Activated CD4-positive, alpha-beta T cell treated with anti-CD3 and anti-CD28 coated beads, Interleukin-2, amount 10 ng/mL, durations not matched to agents 7 days and 5 days (primary cell): ENCODE results near the gene ANKHD1. TPM values are rescaled to one million over a fixed set of nuclear protein-coding genes. Genes with fewer than 3 reads are reported as not detected.

Source experiments
- CTCF ChIA-PET: fragments of 350-600 bp; sonication (Branson Sonifier 250); formaldehyde crosslinking; loops from one replicate; lab custom pipeline; 2021; ENCODE audit warnings: antibody characterized with exemption; lab: Charles Lee
- POLR2A ChIA-PET: fragments of 350-600 bp; sonication (Branson Sonifier 250); formaldehyde crosslinking; loops from one replicate; lab custom pipeline; 2021; ENCODE audit warnings: antibody characterized with exemption; lab: Charles Lee
- DNase-seq: peaks from one replicate; pipeline ENCODE4 v3.0.0-alpha.2; 2020
- H3K27ac Mint-ChIP-seq: one replicate; pipeline ENCODE4 v1.8.0; 2021; ENCODE audit warnings: mild to moderate bottlenecking, moderate library complexity, mixed read lengths
- H3K27me3 Mint-ChIP-seq: one replicate; pipeline ENCODE4 v1.8.0; 2021; ENCODE audit warnings: mixed read lengths
- H3K36me3 Mint-ChIP-seq: one replicate; pipeline ENCODE4 v1.8.0; 2021; ENCODE audit warnings: low read depth, mixed read lengths
- H3K4me1 Mint-ChIP-seq: one replicate; pipeline ENCODE4 v1.8.0; 2021; ENCODE audit warnings: mixed read lengths
- H3K4me3 Mint-ChIP-seq: one replicate; pipeline ENCODE4 v1.8.0; 2021; ENCODE audit warnings: mild to moderate bottlenecking, moderate library complexity, mixed read lengths
- H3K9me3 Mint-ChIP-seq: one replicate; pipeline ENCODE4 v1.8.0; 2021; ENCODE audit warnings: mixed read lengths
- total RNA-seq, 2 experiments: library from RNA; stranded (reverse); gene quantifications; one replicate each; pipeline ENCODE4 v1.2.3, GENCODE V29; 2021

Gene ANKHD1
- total RNA-seq, 2 experiments from 2014 or later = 118 TPM

GRCh38 chr5:140513124-140513523 lies 111.5 kb downstream of the ANKHD1 start:
- H3K27ac Mint-ChIP-seq = no peak overlapping the region
- no peak for DNase-seq
- POLR2A ChIA-PET = no interaction called here
- H3K27me3 Mint-ChIP-seq = no peaks in the 10 kb centered on the region
- H3K36me3 Mint-ChIP-seq = peaks cover 56% of the 10 kb centered on the region
- H3K4me1 Mint-ChIP-seq = no peaks in the 10 kb centered on the region
- no peak overlapping the region for H3K4me3 Mint-ChIP-seq
- CTCF ChIA-PET = interaction anchor here (1.0 to 1.6 kb wide), 2 partner anchors 9 to 111 kb away, joined by 3 to 8 read pairs; no protein-coding TSS in a partner anchor
- H3K9me3 Mint-ChIP-seq = no peaks in the 10 kb centered on the region

- peaks cover 3% of the 10 kb centered on the region for H3K9me3 Mint-ChIP-seq
- ChIA-PET CTCF (no interaction called here), POLR2A (no interaction called here)
Observed at GRCh38 chr5:140524003-140524402, 122.4 kb downstream of the ANKHD1 start.

GRCh38 chr5:140540227-140540626 lies 138.6 kb downstream of the ANKHD1 start:
- DNase-seq = no peak
- ChIA-PET CTCF (interaction anchor here (0.8 kb wide), 1 partner anchor 167 kb away, joined by 4 read pairs; no protein-coding TSS in a partner anchor), POLR2A (no interaction called here)
- no peaks in the 10 kb centered on the region for H3K27me3 Mint-ChIP-seq
- H3K9me3 Mint-ChIP-seq = no peaks in the 10 kb centered on the region
- H3K4me3 Mint-ChIP-seq = no peak overlapping the region
- H3K27ac Mint-ChIP-seq = no peak overlapping the region
- peaks cover 49% of the 10 kb centered on the region for H3K36me3 Mint-ChIP-seq
- H3K4me1 Mint-ChIP-seq = no peaks in the 10 kb centered on the region

More at GRCh38 chr5:140524003-140524402, 122.4 kb downstream of the ANKHD1 start:
- Mint-ChIP-seq H3K36me3 (peaks cover 37% of the 10 kb centered on the region), H3K27me3 (no peaks in the 10 kb centered on the region), H3K27ac (peak overlapping the region; percentile 19), H3K4me3 (no peak overlapping the region), H3K4me1 (no peaks in the 10 kb centered on the region)
- no peak for DNase-seq

GRCh38 chr5:140542972-140543371 lies 141.3 kb downstream of the ANKHD1 start:
- H3K27me3 Mint-ChIP-seq = no peaks in the 10 kb centered on the region
- POLR2A ChIA-PET = no interaction called here
- H3K4me1 Mint-ChIP-seq = peaks cover 10% of the 10 kb centered on the region

GRCh38 chr5:140544986-140545385 lies 143.4 kb downstream of the ANKHD1 start:
- no peak overlapping the region for H3K4me3 Mint-ChIP-seq
- H3K4me1 Mint-ChIP-seq = peaks cover 30% of the 10 kb centered on the region
- no peaks in the 10 kb centered on the region for H3K9me3 Mint-ChIP-seq
- CTCF ChIA-PET = interaction anchor here (1.0 to 1.7 kb wide), 2 partner anchors 8 to 10 kb away, joined by 3 to 5 read pairs; no protein-coding TSS in a partner anchor
- H3K27me3 Mint-ChIP-seq = no peaks in the 10 kb centered on the region
- POLR2A ChIA-PET = no interaction called here
- H3K27ac Mint-ChIP-seq = no peak overlapping the region
- peaks cover 40% of the 10 kb centered on the region for H3K36me3 Mint-ChIP-seq
- DNase-seq = no peak

More at GRCh38 chr5:140542972-140543371, 141.3 kb downstream of the ANKHD1 start:
- Mint-ChIP-seq H3K9me3 (no peaks in the 10 kb centered on the region), H3K4me3 (no peak overlapping the region), H3K27ac (no peak overlapping the region), H3K36me3 (peaks cover 39% of the 10 kb centered on the region)
- DNase-seq = no peak
- CTCF ChIA-PET = interaction anchor here (0.6 to 0.8 kb wide), 4 partner anchors 17 to 492 kb away, joined by 3 to 5 read pairs (median 3); no protein-coding TSS in a partner anchor

- Mint-ChIP-seq H3K27me3 (no peaks in the 10 kb centered on the region), H3K4me1 (peaks cover 37% of the 10 kb centered on the region), H3K27ac (no peak overlapping the region), H3K4me3 (no peak overlapping the region), H3K36me3 (peaks cover 42% of the 10 kb centered on the region), H3K9me3 (no peaks in the 10 kb centered on the region)
- CTCF ChIA-PET = interaction anchor here (0.7 to 2.6 kb wide), 3 partner anchors 11 to 96 kb away, joined by 5 to 13 read pairs (median 5); no protein-coding TSS in a partner anchor
- POLR2A ChIA-PET = no interaction called here
- no peak for DNase-seq
Observed at GRCh38 chr5:140545606-140546005, 144.0 kb downstream of the ANKHD1 start.

GRCh38 chr5:140546851-140547507 lies 145.3 kb downstream of the ANKHD1 start:
- peak overlapping the region; percentile 97 for H3K27ac Mint-ChIP-seq
- CTCF ChIA-PET = interaction anchor here (0.7 to 3.2 kb wide), 18 partner anchors 9 to 1108 kb away, joined by 3 to 19 read pairs (median 5); partner anchors contain the start of genes APBB3, SLC35A4, SRA1 and WDR55

GRCh38 chr5:140547508-140548299 lies 146.1 kb downstream of the ANKHD1 start, which contains the start of gene EIF4EBP3:
Gene EIF4EBP3 (plus strand): TSS chr5:140547662. CDS start chr5:140547738, 76 bp downstream.
- Mint-ChIP-seq H3K4me3 (peak within 1 kb of the TSS; percentile 77), H3K4me1 (peaks cover 45% of the 10 kb centered on the region), H3K27ac (peak within 1 kb of the TSS; percentile 97), H3K9me3 (no peaks in the 10 kb centered on the region), H3K27me3 (no peaks in the 10 kb centered on the region), H3K36me3 (peaks cover 39% of the 10 kb centered on the region)
- DNase-seq = peak; percentile 90
- ChIA-PET CTCF (interaction anchor here (0.7 to 3.2 kb wide), 21 partner anchors 9 to 164 kb away, joined by 3 to 19 read pairs (median 4); partner anchors contain the start of genes APBB3, SLC35A4, SRA1 and WDR55), POLR2A (interaction anchor here (0.5 to 0.7 kb wide), 3 partner anchors 86 to 147 kb away, joined by 3 to 4 read pairs (median 3); no protein-coding TSS in a partner anchor)

More at GRCh38 chr5:140546851-140547507, 145.3 kb downstream of the ANKHD1 start:
- Mint-ChIP-seq H3K36me3 (peaks cover 42% of the 10 kb centered on the region), H3K9me3 (no peaks in the 10 kb centered on the region), H3K4me3 (peak overlapping the region; percentile 77), H3K4me1 (peaks cover 44% of the 10 kb centered on the region), H3K27me3 (no peaks in the 10 kb centered on the region)
- POLR2A ChIA-PET = no interaction called here
- DNase-seq = no peak

- ChIA-PET POLR2A (interaction anchor here (0.5 to 0.7 kb wide), 2 partner anchors 86 to 147 kb away, joined by 3 read pairs; no protein-coding TSS in a partner anchor), CTCF (interaction anchor here (0.7 to 3.2 kb wide), 20 partner anchors 8 to 163 kb away, joined by 3 to 19 read pairs (median 4); partner anchors contain the start of genes APBB3, SLC35A4, SRA1 and WDR55)
- peaks cover 51% of the 10 kb centered on the region for H3K4me1 Mint-ChIP-seq
- no peaks in the 10 kb centered on the region for H3K27me3 Mint-ChIP-seq
- no peak for DNase-seq
- H3K36me3 Mint-ChIP-seq = peaks cover 45% of the 10 kb centered on the region
- H3K27ac Mint-ChIP-seq = peak overlapping the region; percentile 97
- peak overlapping the region; percentile 77 for H3K4me3 Mint-ChIP-seq
- H3K9me3 Mint-ChIP-seq = no peaks in the 10 kb centered on the region
Observed at GRCh38 chr5:140548300-140548688, 146.7 kb downstream of the ANKHD1 start.

GRCh38 chr5:140548791-140549190 lies 147.2 kb downstream of the ANKHD1 start:
- ChIA-PET POLR2A (no interaction called here), CTCF (interaction anchor here (0.7 to 3.2 kb wide), 10 partner anchors 10 to 152 kb away, joined by 3 to 16 read pairs (median 4); partner anchors contain the start of genes ANKHD1, APBB3 and SLC35A4)
- Mint-ChIP-seq H3K4me1 (peaks cover 56% of the 10 kb centered on the region), H3K9me3 (no peaks in the 10 kb centered on the region), H3K4me3 (peak overlapping the region; percentile 77), H3K27me3 (no peaks in the 10 kb centered on the region), H3K36me3 (peaks cover 50% of the 10 kb centered on the region), H3K27ac (peak overlapping the region; percentile 97)
- DNase-seq = no peak

- Mint-ChIP-seq H3K36me3 (peaks cover 49% of the 10 kb centered on the region), H3K4me1 (peaks cover 63% of the 10 kb centered on the region), H3K4me3 (peak overlapping the region; percentile 44), H3K27ac (peak overlapping the region; percentile 97), H3K9me3 (no peaks in the 10 kb centered on the region), H3K27me3 (no peaks in the 10 kb centered on the region)
- ChIA-PET POLR2A (no interaction called here), CTCF (interaction anchor here (0.7 to 3.2 kb wide), 6 partner anchors 9 to 153 kb away, joined by 3 to 15 read pairs (median 4); partner anchors contain the start of genes ANKHD1, APBB3 and SLC35A4)
- DNase-seq = no peak
Observed at GRCh38 chr5:140549237-140550144, 147.9 kb downstream of the ANKHD1 start.
